GM10266 (cell line): Measurements from ENCODE around the gene SMIM41.
A peak's percentile ranks its signal among the peaks of the same experiment; 100 is the strongest.

Experiments used
- DNase-seq: peaks from one replicate; pipeline ENCODE4 v3.0.0; 2012; ENCODE audit errors: extremely low spot score
- TF ChIP-seq, protein P1 (sequence below): IDR thresholded peaks from 2 replicates; pipeline ENCODE4 v1.5.1; 2012; ENCODE audit warnings: mild to moderate bottlenecking, low read depth; ENCODE audit not compliant: control insufficient read depth, insufficient read depth; ENCODE audit errors: missing control alignments

Gene SMIM41

DNA sequence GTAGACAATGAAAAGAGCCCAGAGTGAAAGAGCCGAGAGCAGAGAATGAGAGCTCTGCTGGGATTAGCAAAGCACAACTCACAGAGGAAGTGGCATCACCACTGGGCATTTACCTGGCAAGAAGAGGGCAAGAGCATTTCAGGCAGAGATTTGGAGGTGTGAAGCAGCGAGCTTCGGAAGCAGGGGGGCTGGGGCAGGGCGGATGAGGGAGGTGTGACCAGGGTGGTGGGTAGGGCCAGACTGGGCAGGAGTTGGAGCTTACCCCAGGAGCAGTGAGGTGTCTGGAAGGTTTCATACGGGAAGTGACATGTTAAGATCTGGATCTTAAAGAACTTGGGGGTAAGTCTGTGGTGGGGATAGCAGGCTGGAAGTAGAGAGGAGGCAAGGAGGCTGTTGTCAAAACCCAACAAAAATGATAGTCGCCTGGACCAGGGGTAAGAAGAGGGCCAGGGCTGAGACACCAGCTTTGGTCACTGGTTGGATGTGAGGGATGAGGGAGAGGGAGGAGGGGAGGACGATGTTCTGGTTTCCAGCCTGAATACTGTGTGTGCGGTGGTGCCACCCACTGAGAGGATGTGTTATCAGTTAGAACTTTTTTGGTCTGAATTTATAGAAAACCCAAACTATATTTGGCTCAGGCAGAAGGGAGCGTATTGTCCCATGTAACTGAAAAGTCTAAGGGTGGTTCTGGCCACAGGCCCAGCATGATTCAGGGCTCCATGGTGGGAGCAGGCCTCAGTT, 5.2 kb downstream of the SMIM41 start:
- TF ChIP-seq, protein P1, sequence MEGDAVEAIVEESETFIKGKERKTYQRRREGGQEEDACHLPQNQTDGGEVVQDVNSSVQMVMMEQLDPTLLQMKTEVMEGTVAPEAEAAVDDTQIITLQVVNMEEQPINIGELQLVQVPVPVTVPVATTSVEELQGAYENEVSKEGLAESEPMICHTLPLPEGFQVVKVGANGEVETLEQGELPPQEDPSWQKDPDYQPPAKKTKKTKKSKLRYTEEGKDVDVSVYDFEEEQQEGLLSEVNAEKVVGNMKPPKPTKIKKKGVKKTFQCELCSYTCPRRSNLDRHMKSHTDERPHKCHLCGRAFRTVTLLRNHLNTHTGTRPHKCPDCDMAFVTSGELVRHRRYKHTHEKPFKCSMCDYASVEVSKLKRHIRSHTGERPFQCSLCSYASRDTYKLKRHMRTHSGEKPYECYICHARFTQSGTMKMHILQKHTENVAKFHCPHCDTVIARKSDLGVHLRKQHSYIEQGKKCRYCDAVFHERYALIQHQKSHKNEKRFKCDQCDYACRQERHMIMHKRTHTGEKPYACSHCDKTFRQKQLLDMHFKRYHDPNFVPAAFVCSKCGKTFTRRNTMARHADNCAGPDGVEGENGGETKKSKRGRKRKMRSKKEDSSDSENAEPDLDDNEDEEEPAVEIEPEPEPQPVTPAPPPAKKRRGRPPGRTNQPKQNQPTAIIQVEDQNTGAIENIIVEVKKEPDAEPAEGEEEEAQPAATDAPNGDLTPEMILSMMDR: no peak
- no peak for DNase-seq

DNA sequence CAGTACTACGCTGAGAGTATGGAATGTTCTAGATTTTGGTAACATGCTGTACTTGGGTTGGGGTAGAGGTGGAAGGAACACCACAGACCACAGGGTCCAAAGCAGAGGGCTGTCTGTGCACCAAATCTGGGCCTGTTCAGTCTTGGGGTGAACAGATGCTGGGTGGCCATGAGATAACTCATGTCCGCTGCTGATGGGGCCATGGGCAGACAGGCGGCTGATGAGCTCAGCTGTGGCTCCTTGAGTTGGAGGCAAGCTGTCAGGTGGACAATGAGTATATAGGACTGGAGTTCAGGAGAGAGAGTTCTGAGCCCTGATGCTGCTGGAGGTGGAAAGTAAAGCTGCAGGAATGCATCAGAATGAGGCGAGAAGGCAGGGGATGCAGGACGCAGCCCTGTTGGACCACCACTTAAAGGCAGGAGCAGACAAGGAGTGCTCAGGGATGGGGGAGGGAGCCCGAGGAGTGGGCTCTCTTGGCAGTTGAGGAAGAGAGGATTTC, 6.2 kb downstream of the SMIM41 start:
- TF ChIP-seq, protein P1: no peak
- no peak for DNase-seq

DNA sequence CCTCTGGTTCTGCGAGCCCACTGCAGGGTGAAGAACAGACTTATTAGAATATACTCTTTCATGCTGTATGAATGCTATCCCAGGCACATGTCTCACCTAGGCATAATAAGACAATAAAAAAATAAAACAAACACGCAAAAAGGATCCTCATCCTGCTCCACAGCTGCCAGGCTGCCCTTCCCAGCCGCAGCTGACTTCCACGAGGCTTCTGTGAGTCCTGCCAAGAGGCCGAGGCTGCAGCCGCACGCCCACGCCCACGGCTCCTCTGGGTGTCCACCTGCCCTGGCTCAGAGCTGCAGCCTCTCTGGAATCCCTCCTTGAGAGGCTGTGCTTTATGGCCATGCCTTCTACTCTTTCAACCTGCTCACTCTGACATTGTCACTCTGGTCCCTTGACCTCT, 6.9 kb downstream of the SMIM41 start:
- DNase-seq: no peak
- TF ChIP-seq, protein P1: no peak

DNA sequence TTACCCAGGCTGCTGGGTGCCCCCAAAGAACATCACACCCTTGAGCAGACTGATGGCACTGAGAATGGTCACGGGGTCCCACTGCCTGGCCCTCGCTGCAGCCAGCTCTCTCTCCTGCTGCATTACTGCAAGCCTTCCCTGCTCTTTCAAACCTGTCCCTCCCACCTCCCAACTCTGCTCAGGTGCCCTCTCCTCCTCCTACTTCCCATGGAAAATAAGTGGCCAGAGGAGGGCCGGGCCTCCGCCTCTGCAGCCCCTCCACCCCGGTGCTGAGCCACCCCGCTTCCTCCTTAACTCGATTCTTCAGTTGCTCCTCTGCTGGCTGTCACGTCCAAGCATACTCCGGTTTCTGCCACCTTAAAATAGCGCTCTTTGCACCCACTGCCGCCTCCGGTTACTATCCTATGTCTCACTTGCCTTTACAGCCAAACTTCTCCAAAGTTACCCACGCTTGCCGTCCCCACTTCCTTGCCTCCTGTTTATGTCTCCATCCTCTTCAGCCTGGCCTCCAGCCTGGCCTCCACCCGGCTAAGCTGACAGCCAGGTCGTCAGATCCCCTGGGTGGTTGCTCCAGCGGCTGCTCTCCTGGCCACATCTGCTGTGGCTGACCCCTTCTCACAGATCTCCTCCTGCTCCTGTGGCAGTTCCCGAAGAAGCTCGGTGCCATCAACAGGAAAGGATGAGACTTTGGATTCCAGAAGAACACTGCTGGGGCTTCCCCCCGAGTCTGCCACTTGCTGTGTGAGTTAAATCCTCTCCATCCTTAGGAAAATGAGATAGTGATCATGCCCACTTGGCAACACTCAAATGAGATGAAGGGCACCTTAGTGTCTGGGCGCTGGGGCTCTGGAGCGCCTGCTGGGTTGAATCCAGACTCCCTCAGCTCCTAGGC, 7.7 kb downstream of the SMIM41 start:
- TF ChIP-seq, protein P1: no peak
- DNase-seq: peak; percentile 6

DNA sequence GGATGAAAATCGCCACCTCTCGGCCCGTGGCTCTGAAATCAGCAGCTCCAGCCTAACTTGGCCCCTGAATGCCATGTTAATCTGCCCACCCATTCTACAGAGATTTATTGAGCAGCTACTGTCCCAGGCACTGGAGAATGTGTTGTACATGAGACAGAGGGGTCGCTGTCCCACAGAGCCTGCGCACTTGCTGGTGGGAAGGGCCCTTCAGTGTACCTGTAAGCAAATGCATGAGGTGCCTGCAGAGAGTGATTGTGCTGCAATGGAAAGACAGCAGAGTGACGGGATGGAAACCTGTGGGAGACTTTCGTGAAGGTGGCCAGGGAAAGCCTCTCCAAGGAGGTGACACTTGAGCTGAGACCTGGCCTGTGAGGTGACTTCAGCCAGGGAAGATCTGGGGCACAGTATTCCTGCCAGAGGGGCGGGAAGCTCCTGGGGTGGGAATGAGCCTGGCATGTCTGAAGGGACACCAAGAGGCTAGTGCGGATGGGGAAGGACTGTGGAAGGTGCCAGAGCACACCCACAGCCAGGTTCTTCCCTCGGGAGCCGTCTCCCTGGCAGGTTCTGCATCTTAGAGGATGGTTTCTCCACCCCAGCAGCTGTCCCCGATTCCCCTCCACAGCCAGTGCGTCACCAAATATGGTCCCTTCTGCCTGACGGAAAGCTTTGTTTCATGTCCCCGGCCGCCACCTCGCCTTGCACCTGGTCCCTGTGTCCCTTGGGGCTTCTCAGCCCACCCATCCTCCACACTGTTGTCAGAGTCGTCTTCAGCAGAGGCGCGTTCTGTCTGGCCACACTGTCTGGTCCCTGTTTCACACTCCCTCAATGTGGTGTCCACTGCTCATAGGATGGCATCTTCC, 8.7 kb downstream of the SMIM41 start:
- TF ChIP-seq, protein P1: no peak
- DNase-seq: peak; percentile 57

DNA sequence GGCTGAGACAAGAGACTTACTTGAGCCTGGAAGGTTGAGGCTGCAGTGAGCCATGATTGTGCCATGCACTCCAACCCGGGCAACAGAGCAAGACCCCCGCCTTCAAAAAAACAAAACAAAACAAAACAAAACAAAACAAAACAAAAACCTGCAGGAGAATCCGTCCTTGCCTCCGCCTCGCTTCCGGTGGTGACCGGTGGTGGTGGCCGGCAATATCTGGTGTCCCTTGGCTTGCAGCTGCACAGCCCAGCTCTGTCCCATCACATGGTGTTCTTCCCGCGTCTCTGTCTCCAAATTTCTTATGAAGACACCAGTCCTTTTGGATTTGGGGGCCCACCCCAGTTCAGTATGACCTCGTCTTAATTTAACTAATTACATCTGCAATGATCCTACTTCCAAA, 10.0 kb downstream of the SMIM41 start:
- TF ChIP-seq, protein P1: no peak
- no peak for DNase-seq
